Endothelial cell of umbilical vein (primary cell): Measurements from ENCODE around the gene CD44.

ENCODE experiments used
- CTCF ChIP-seq, 2 donors: IDR thresholded peaks; 1 replicate in 1 of 2; 2 replicates in 1 of 2; pipeline ENCODE4 v1.5.1; 2011; ENCODE audit warnings: low read length in 2 of 2, mild to moderate bottlenecking in 2 of 2, moderate library complexity in 2 of 2, control low read depth in 1 of 2, inconsistent platforms in 1 of 2, low read depth in 1 of 2; ENCODE audit not compliant: insufficient read depth in 1 of 2; ENCODE audit errors: extremely low read depth in 1 of 2
- EZH2 ChIP-seq: IDR thresholded peaks from 2 replicates; pipeline ENCODE4 v1.6.1; 2012; ENCODE audit warnings: borderline replicate concordance, low read depth, mild to moderate bottlenecking, moderate library complexity, low read length, inconsistent platforms; ENCODE audit not compliant: severe bottlenecking
- FOS ChIP-seq: IDR thresholded peaks from 2 replicates; pipeline ENCODE4 v1.6.1; 2011; ENCODE audit warnings: mild to moderate bottlenecking, low read length, moderate library complexity, borderline replicate concordance; ENCODE audit not compliant: insufficient read depth
- GATA2 ChIP-seq: IDR thresholded peaks from 2 replicates; pipeline ENCODE4 v1.7.0; 2011; ENCODE audit warnings: low read depth, mild to moderate bottlenecking, moderate library complexity, mixed read lengths, low read length; ENCODE audit not compliant: insufficient read length, insufficient read depth
- JUN ChIP-seq: IDR thresholded peaks from 2 replicates; pipeline ENCODE4 v1.6.1; 2011; ENCODE audit warnings: borderline replicate concordance, low read depth; ENCODE audit not compliant: insufficient read length, insufficient read depth
- MAX ChIP-seq: IDR thresholded peaks from 2 replicates; pipeline ENCODE4 v1.6.1; 2011; ENCODE audit not compliant: insufficient read depth, insufficient read length
- MYC ChIP-seq: IDR thresholded peaks from one replicate; pipeline ENCODE4 v1.6.1; 2011; ENCODE audit warnings: mild to moderate bottlenecking, low read depth, low read length
- POLR2A ChIP-seq: IDR thresholded peaks from 2 replicates; pipeline ENCODE4 v1.6.1; 2012; ENCODE audit warnings: low read depth, mild to moderate bottlenecking, control low read depth, low read length
- POLR2AphosphoS5 ChIP-seq: IDR thresholded peaks from 2 replicates; pipeline ENCODE4 v1.6.1; 2012; ENCODE audit warnings: low read depth, mild to moderate bottlenecking, control low read depth, low read length, moderate library complexity; ENCODE audit not compliant: insufficient read depth

- TF ChIP-seq POLR2AphosphoS5 (no peak), CTCF (IDR thresholded peaks at IDR 0.05; ENCODE audit: extremely low read depth in 1 of 2, insufficient read depth in 1 of 2, low read depth in 1 of 2, low read length in 2 of 2) (no peak), POLR2A (no peak), MAX (no peak), EZH2 (no peak), FOS (no peak), JUN (no peak), GATA2 (no peak), MYC (no peak)
Measured at GRCh38 chr11:35190804-35191348, 51.9 kb downstream of the CD44 start.
